ENCODE data around the gene ATP6V1G1.

Gene ATP6V1G1

DNA sequence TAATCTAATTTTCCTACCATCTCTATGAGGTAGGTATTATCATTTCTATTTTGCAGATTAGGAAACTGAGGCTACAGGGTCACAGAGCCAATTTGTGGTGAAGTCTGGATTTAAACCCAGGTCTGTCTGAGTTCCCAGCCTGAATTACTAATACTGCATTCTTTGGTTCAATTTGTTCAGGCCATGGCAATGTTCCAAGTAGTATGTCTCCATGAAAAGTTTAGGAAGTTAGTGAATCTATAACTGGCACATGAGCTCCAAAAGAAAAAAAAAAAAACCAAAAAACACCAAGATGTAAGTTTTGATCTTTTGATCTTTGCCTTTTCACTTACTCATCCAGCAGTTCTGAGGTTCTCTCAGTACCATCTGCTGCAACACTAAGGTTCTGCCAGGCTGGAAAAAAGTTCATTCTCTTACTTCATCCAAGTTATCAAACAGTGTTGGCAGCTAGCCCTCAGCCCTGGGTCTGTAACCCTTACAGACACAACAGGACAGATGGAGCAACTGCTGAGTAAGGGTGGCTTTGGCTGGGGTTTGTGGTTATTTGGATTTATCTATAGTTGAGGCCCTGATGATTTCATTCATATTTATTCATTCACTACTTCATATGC lies 19.1 kb downstream of the ATP6V1G1 start:
- Histone ChIP-seq H3K4me3 (ENCODE audit: low read depth, low read length) (no peak overlapping the region), H3K36me3 (no peaks in the 10 kb centered on the region), H3K27me3 (no peaks in the 10 kb centered on the region), H3K4me1 (no peaks in the 10 kb centered on the region), H3K9me3 (no peaks in the 10 kb centered on the region)
- no peak for DNase-seq
- TF ChIP-seq, protein P1, sequence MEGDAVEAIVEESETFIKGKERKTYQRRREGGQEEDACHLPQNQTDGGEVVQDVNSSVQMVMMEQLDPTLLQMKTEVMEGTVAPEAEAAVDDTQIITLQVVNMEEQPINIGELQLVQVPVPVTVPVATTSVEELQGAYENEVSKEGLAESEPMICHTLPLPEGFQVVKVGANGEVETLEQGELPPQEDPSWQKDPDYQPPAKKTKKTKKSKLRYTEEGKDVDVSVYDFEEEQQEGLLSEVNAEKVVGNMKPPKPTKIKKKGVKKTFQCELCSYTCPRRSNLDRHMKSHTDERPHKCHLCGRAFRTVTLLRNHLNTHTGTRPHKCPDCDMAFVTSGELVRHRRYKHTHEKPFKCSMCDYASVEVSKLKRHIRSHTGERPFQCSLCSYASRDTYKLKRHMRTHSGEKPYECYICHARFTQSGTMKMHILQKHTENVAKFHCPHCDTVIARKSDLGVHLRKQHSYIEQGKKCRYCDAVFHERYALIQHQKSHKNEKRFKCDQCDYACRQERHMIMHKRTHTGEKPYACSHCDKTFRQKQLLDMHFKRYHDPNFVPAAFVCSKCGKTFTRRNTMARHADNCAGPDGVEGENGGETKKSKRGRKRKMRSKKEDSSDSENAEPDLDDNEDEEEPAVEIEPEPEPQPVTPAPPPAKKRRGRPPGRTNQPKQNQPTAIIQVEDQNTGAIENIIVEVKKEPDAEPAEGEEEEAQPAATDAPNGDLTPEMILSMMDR (IDR thresholded peaks at IDR 0.05; ENCODE audit: low read depth, low read length) = no peak

DNA sequence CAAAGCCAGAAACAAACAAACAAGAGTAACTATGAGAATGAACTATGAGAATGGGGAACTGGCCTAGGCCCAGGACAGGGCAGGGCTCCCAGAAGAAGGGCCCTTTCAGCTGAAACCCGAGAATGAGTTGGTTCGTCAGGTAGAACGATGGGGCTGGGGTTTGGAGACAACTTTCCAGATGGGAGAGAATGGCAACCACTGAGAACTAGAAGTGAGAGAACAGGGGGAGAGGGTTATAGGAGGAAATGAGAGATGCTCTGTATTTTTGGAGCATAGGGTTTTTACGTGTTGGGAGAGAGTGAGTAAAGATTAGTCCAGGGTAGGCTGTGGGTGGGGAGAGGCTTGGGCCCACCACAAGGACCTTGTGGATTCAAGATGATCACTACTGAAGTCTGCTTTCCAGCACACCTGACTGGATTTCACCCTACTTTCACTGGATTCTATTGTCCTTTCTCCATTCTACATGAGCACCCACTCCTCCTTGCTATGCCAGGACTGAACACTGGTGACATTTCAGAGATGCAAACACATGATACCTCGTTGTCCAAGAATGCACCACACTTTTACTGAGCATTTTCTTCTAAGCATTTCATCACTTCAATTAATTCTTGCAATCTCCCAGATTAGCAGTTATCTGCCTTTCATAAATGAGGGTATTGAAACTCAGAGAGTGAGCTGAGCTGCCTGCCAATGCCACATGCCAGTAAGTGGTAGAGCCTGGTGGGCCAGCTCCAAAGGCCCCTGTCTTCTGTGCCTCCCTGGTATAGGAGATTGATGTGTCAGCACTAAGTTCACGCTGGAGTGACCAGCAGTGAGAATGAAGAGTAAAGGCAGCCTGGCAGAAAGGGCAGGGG lies 20.3 kb downstream of the ATP6V1G1 start:
- no peak for DNase-seq
- TF ChIP-seq, protein P1 (IDR thresholded peaks at IDR 0.05; ENCODE audit: low read depth, low read length) = no peak
- Histone ChIP-seq H3K4me3 (ENCODE audit: low read depth, low read length) (no peak overlapping the region), H3K9me3 (no peaks in the 10 kb centered on the region), H3K27me3 (no peaks in the 10 kb centered on the region), H3K4me1 (no peaks in the 10 kb centered on the region), H3K36me3 (no peaks in the 10 kb centered on the region)

DNA sequence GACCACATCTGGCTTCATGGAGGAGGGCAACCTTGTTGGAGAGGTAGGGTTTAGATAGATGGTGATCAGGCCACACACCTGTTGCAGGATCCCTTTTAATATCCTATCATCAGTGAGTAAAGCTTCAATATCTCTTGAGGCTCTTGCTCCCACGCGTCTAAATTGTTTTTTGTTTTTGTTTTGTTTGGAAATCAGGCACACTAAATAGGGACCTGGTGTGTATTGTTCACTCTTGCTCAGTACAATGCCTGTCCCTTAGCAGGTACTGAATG lies 20.9 kb downstream of the ATP6V1G1 start:
- DNase-seq = no peak
- no peaks in the 10 kb centered on the region for H3K36me3 ChIP-seq
- H3K9me3 ChIP-seq = no peaks in the 10 kb centered on the region
- TF ChIP-seq, protein P1 (IDR thresholded peaks at IDR 0.05; ENCODE audit: low read depth, low read length) = no peak
- H3K4me1 ChIP-seq = no peaks in the 10 kb centered on the region
- H3K4me3 ChIP-seq (ENCODE audit: low read depth, low read length) = no peak overlapping the region
- H3K27me3 ChIP-seq = no peaks in the 10 kb centered on the region

DNA sequence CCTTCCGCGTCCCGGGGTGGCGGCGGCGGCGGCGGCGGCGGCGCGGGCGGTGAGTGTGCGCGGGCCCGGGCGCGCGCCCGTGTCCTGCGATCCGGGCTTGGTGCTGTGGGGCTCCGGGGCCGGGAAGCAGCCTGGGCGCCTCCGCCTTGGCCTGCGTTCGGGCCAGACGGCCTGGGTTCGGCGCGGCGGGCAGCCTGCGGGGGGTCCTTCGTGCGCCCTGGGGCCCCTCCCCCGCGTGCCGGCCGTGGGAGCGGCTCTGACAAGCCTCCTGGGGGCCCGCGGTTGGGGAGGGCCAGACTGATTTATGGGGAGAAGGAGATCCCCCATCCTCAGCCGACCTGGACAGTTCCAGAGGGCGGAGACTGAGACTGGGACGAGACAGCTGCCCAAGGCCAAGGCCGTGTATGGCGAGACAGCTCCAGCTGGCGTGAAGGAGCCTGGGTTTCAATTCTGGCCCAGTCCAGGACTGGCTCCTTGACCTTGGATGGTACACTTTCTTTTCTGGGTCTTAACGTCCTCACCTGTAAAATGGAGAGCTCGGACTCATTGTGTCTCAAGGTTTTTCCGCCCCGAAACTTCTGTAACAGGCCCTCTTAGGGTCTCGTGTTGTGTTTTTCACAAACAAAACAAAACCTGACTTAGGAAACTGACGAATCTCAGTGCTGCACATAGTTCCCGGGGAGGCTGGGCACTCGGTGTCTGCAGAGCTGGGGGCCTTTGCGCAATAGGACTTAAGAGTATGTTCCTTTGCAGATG lies 24.1 kb downstream of the ATP6V1G1 start:
- Histone ChIP-seq H3K27me3 (no peaks in the 10 kb centered on the region), H3K9me3 (no peaks in the 10 kb centered on the region; the same call in 1 of the 2 replicates), H3K36me3 (no peaks in the 10 kb centered on the region), H3K4me3 (ENCODE audit: low read depth, low read length) (peak overlapping the region; percentile 79), H3K4me1 (no peaks in the 10 kb centered on the region)
- peak; percentile 55 for DNase-seq
- TF ChIP-seq, protein P1 (IDR thresholded peaks at IDR 0.05; ENCODE audit: low read depth, low read length) = no peak

DNA sequence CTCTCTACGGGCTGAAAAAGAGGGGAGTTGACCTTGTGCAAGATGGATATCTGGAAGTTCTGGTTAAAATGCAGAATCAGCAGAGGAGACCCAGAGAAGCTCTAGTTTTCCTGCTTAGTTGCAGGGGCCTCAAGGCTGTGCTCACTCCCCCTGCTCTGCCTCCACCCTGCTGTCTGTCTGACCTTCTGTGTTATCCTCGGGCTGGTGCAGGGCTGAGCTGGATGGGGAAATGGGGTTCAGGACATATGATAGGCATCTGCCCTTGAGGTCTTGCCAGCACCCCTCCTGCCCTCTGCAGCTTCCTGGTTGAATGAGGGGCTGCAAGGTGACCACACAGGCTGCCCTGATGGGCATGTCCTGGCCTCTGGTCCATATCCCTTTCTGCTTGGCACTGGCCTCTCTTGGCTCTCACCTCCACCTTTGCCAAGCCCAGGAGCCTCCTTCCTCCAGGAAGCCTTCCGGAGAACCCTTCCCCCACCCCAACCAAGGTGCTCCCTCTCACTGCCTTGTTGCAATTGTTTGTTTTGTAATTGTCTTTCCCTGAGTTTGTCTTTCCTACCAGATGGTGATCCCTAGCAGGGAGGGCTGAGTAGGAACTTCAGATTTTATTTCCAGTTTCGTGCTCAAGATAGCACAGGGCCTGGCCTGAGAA lies 24.8 kb downstream of the ATP6V1G1 start:
- peak overlapping the region; percentile 79 for H3K4me3 ChIP-seq (ENCODE audit: low read depth, low read length)
- no peaks in the 10 kb centered on the region; the same call in 1 of the 2 replicates for H3K9me3 ChIP-seq
- no peaks in the 10 kb centered on the region for H3K4me1 ChIP-seq
- no peaks in the 10 kb centered on the region; the same call in 1 of the 2 replicates for H3K36me3 ChIP-seq
- DNase-seq = no peak
- TF ChIP-seq, protein P1 (IDR thresholded peaks at IDR 0.05; ENCODE audit: low read depth, low read length) = no peak
- H3K27me3 ChIP-seq = no peaks in the 10 kb centered on the region

Data from BE2C (cell line).